HG02943 (cell line): Measurements from ENCODE around the gene HDAC4.

Experiments
- ATAC-seq: cut with Tn5 transposase; IDR thresholded peaks from one replicate; pipeline ENCODE4 v1.9.1; 2021; ENCODE audit warnings: mild to moderate bottlenecking, low read depth, moderate library complexity; ENCODE audit not compliant: unreplicated experiment

The HDAC4 gene

GRCh38 chr2:239386001-239386670, 14.7 kb downstream of the HDAC4 start:
- no peak for ATAC-seq

GRCh38 chr2:239385096-239386000, 15.5 kb downstream of the HDAC4 start:
- ATAC-seq, result no peak

GRCh38 chr2:239383759-239384156, 17.1 kb downstream of the HDAC4 start:
- no peak for ATAC-seq

- ATAC-seq, result no peak
These were observed 17.6 kb downstream of the HDAC4 start for GRCh38 chr2:239383036-239383758.

GRCh38 chr2:239382384-239382880, 18.4 kb downstream of the HDAC4 start:
- ATAC-seq, result no peak

- no peak for ATAC-seq
These were observed 19.1 kb downstream of the HDAC4 start for GRCh38 chr2:239381709-239382134.

GRCh38 chr2:239380831-239381708, 19.8 kb downstream of the HDAC4 start:
- ATAC-seq, result no peak

GRCh38 chr2:239379641-239380170, 21.1 kb downstream of the HDAC4 start:
- no peak for ATAC-seq

- ATAC-seq, result no peak
These were observed 21.7 kb downstream of the HDAC4 start for GRCh38 chr2:239378918-239379640.

- ATAC-seq, result no peak
These were observed 22.6 kb downstream of the HDAC4 start for GRCh38 chr2:239378021-239378917.

- no peak for ATAC-seq
These were observed 23.2 kb downstream of the HDAC4 start for GRCh38 chr2:239377591-239377990.

GRCh38 chr2:239376942-239377531, 23.8 kb downstream of the HDAC4 start:
- no peak for ATAC-seq

- no peak for ATAC-seq
These were observed 24.5 kb downstream of the HDAC4 start for GRCh38 chr2:239376351-239376750.

GRCh38 chr2:239375278-239376061, 25.4 kb downstream of the HDAC4 start:
- ATAC-seq, result no peak

GRCh38 chr2:239374896-239375277, 25.9 kb downstream of the HDAC4 start:
- no peak for ATAC-seq

- ATAC-seq, result no peak
These were observed 28.0 kb downstream of the HDAC4 start for GRCh38 chr2:239372835-239373234.
